MM.1S (cell line): ENCODE measurements around the gene MYL10.

Experiments
- EZH2 ChIP-seq: fragments of 300-600 bp; sonication (generic); optimal IDR thresholded peaks from 2 replicates; pipeline ENCODE3; 2017; ENCODE audit warnings: low read depth, mild to moderate bottlenecking, antibody characterized with exemption, low read length, mixed read lengths
- EZH2phosphoT487 ChIP-seq: fragments of 300-600 bp; sonication (generic); IDR thresholded peaks from 2 replicates; pipeline ENCODE4 v1.6.1; 2018; ENCODE audit warnings: antibody characterized with exemption, low read length
- TF ChIP-seq, protein P1 (sequence below): fragments of 300-600 bp; sonication (generic); IDR thresholded peaks from 2 replicates; pipeline ENCODE4 v1.5.1; 2016; ENCODE audit warnings: antibody characterized with exemption, low read length, mixed read lengths

DNA sequence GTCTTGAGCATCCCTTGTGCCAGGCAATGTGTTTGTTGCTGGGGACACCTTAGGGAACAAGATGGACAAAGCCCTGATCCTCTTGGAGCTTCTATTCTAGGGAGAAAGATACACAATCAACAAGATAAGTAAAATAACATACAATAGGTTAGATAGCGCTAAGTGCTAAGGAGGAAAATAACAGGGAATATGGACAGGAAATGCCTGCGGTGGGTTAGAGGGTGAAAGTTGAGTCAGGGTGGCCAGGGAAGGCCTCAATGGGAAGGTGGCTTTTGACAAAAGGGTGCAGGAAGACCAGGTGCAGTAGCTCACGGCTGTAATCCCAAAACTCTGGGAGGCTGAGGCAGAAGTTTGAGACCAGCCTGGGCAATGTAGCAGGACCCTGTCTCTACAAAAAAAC is 38.3 kb upstream of the MYL10 start:
- TF ChIP-seq, protein P1, sequence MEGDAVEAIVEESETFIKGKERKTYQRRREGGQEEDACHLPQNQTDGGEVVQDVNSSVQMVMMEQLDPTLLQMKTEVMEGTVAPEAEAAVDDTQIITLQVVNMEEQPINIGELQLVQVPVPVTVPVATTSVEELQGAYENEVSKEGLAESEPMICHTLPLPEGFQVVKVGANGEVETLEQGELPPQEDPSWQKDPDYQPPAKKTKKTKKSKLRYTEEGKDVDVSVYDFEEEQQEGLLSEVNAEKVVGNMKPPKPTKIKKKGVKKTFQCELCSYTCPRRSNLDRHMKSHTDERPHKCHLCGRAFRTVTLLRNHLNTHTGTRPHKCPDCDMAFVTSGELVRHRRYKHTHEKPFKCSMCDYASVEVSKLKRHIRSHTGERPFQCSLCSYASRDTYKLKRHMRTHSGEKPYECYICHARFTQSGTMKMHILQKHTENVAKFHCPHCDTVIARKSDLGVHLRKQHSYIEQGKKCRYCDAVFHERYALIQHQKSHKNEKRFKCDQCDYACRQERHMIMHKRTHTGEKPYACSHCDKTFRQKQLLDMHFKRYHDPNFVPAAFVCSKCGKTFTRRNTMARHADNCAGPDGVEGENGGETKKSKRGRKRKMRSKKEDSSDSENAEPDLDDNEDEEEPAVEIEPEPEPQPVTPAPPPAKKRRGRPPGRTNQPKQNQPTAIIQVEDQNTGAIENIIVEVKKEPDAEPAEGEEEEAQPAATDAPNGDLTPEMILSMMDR, result no peak
- TF ChIP-seq EZH2phosphoT487 (no peak), EZH2 (no peak)
